HG02623 (cell line): ENCODE results near the gene ELMO1.

Experiments used
- ATAC-seq: cut with Tn5 transposase; IDR thresholded peaks from one replicate; pipeline ENCODE4 v1.9.1; 2021; ENCODE audit warnings: moderate library complexity; ENCODE audit not compliant: unreplicated experiment

Gene ELMO1

DNA sequence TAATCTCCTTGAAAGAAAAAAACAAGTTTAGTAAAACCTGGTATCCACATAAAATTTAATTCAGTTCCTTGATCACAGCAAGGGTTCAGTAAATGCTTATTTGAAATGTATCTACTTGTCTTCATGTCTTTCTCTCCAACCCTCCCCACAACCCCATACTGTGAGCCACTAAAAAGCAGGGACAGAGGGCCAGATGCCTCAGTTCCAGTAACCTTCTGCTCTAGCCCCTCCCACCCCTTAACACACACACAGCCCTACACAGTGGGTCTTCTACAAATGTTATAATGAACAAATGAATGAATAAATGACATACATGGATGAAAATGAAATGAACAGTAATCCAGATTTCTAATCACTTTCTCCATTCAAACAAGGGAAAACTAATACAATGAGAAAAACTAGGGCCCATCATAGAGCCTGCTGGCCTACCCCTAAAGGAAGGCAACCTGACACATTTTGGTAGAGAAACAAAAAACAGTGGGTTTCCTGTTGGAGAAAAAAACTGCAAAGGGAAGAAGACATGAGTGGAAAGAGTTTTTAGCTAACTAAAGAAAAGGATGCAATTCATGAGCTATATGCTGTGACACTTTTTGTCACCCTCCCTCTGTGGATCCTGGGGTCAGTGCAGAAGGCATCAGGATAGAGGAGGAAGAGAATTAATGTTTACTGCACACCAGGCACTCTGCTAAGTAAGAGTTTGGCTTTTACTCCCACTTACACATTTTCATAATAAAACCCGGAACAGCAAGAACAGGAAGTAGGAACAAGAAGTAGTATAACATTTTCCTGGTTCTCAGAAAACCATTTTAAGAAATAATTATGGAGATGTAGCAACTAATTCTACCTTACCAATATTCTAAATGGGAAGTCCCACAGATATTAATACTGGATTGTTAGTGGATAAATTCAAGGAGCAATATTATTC lies 38.1 kb downstream of the ELMO1 start:
- no peak for ATAC-seq

DNA sequence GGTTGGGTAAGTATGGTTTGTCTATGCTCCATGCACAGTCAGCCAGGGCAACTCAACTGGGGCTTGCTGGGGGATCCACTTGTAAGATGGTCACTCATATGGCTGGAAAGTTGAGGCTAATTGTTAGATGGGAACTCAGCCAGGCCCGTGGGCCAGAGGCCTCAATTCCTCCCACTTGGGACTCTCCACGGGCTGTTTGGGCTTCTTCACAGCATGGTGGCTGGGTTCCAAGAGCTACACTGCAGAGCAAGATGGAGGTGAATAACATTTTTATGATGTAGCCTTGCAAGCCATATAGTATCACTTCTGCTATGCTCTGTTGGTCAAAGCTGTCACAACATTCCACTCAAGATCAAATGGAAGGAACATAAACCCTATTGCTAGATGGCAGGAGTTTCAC lies 39.2 kb downstream of the ELMO1 start:
- ATAC-seq, result no peak

DNA sequence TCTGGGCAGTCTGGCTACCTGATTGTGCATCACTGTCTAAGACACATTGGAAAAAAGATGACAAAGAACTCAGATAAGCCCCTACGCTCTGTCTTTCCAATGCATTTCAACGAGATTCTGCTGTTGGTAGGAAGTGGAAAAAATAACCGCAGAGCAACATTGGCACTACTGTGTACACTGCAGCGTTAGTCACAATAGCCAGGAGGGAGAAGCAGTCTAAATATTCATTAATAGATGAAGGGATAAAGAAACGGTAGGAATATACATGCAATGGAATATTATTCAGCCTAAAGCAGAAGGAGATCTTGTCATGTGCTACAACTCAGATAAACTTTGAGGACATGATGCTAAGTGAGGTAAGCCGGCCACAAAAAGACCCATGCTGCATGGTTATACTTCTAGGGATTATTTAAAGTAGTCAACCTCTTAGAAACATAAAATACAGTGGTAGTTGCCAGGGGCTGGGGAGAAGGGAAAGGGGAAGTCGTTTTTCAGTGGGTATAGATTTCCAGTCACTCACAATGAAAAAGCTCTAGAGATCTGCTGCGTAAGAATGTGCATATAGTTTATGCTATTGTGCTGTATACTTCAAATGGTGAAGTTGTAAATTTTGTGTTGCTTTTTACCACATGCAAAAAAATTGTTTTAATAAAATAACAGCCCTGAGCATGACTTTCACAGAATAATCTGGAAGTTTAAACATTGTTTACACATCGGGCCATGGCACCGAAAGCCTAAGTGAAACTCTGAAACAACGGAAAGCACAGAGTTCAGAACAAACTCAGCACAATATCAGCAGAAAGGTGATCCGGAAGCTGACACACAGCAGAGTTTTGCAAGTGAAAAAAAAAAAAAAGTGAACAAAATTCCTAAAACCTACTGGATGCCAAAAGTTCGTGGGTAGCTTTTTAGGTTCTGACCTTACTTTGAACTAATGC lies 40.1 kb downstream of the ELMO1 start:
- no peak for ATAC-seq

DNA sequence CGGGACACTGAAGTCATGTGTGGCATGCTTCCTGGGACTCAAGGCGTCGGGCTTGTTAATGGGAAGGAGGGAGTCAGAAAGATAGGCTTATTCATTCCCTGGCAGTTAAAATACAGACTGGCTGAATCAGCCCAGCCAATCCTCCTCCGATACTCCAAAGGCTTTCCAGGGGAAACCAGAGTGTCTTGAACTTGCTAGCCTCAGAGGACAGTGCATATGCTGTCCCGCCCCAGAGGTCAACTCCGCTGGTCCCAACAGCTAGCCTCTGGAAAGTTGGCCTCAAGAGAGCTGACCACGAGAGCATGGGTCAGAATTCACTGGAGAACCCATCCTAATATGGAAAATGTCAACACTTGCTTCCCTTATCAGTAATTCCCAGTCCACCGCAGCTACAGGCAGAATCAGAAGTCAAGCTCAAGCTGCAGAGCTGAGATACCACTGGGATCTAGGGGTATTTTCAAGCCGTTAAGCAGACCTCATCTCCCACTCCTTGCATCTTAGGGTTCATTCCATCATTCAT lies 43.0 kb downstream of the ELMO1 start:
- no peak for ATAC-seq

DNA sequence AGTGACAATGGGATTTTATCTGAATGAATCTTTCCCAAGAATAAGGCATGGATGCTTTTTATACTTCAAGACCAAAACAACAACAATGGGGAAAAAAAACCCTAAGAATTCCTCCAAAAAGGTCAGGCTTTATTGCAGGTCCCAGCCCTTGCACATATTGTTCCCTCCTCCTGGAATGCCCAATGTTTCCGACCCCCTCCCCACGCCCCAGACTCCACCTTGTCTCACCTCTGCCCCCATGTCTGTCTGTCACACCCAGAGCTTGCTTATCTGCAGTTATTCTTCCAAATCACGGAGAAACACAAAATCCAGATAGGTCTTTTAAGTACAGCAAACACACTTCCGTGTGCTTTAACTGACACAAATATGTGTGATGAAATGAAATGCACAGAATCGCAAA lies 43.5 kb downstream of the ELMO1 start:
- ATAC-seq, result no peak

DNA sequence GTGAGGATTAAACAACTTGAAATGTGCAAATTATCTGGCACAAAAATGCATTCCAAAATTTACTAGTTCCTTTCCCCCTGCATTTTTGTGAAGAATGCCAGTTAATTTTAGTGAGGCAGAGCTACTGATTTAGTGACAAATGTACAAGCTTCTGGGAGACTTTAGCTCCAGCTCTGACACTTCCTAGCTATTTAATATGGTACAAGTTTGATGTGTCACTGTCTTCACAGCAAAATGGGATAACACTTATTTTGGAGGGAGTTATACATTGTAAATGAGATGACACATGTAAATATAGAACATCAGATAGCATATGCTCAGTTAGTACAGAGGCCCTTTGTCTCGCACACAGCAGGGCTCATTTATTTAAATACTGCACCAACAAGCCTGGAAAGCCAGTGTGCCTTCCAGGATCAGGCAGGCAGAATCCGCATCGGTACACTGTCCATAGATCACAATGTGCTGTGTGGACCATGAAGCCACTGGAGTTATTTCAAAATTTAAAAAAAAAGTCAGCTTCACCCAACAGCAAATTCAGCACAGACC lies 48.7 kb downstream of the ELMO1 start:
- ATAC-seq, result no peak

DNA sequence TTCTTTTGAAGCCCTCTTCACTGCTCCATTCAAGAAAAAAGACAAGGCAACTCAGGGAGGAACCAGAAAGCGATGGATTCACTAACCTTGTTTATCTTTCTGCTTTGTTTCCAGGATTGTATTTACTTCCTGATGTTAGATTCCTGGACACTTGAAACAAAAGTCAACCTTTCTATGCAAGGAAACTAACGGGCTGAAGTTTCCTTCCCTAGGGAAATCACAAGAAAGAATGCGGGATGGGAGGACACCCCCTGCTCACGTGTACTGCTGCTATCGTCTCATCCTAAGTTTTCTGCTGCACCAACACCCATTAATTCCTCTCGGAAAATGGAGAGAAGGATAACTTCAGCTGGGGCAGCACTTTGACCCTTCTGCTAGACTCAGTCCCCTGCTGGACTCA lies 50.3 kb downstream of the ELMO1 start:
- no peak for ATAC-seq

DNA sequence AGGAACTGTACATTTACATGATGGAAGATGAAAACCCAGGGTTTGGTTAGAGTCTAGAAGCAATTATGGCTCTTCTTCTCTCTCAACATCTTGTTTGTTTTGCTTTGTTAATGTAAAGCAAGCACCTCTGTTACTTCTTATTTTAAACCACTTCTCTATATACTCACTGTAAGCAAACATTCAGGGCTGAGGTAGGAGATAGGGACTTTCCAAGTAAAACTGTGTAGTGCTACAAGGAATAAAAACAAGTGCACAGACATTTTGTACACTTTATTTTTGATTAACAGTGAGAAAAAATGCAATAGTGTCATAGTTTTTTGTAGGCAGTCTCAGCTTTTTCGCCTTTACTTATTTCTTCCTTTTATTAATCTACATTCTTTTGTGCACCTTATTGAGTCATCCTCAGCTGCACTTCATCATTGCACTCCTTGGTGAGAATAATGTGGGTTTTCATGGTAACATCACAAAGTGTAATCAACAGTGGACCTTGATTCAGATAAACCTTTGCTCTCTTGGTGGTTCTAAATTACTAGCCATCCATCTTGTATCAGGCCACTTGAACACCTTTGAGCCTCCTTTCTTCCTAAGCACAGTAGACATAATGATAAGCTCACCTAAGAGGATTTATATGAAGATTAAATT lies 52.9 kb downstream of the ELMO1 start:
- no peak for ATAC-seq

DNA sequence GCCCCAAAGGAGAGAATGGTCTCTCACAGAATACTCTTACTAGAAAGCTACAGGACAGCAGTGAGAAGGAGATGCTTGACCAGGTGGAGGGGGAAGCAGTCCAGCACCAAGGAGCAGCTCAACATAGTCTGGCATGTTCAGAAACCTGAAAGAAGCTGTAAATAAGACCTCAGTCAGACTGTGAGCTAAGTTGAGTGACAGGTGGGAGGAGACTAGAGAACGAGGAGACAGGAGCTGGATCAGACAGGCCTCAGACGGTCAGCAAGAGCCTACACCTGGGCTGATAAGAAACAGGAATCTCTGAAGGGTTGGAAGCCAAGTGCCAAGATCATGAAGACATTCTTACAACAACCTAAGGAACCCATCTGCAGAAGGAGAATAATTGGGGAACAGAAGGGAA lies 54.5 kb downstream of the ELMO1 start:
- ATAC-seq, result peak; percentile 72

DNA sequence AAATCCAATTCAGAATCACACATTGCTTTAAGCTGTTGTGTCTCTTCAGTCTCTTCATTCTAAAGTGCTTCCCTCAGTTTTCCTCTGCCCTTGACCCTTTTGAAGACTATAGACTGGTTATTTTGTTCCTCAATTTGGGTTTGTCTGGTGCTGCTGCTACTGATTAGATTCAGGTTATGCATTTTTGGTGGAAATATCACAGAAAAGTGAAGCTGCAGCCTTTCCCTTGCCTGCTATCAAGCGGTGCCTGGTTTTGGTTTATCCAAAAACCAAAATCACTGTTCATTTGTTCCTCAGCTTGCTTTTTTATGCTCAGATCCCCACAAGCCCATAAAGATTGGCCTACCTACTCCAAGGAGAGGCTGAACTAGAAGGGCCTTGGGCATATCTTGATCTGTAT lies 55.2 kb downstream of the ELMO1 start:
- ATAC-seq, result no peak

DNA sequence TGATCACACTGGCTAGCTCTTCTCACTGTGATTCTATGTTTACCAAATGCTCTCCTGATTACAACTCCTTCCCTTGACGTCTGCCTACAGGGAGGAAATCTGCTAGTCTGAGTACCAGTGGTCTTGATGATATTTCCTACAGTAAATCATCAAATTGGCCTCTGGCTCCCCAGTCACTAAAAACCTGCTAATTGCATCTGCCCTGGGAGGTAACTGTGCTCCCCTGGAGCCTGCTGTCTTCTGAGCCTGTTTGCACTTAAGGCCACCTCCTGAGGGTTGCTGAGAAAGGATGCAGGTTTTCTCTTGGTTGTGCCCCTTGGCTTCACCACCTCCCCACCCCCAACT lies 56.0 kb downstream of the ELMO1 start:
- ATAC-seq, result no peak

DNA sequence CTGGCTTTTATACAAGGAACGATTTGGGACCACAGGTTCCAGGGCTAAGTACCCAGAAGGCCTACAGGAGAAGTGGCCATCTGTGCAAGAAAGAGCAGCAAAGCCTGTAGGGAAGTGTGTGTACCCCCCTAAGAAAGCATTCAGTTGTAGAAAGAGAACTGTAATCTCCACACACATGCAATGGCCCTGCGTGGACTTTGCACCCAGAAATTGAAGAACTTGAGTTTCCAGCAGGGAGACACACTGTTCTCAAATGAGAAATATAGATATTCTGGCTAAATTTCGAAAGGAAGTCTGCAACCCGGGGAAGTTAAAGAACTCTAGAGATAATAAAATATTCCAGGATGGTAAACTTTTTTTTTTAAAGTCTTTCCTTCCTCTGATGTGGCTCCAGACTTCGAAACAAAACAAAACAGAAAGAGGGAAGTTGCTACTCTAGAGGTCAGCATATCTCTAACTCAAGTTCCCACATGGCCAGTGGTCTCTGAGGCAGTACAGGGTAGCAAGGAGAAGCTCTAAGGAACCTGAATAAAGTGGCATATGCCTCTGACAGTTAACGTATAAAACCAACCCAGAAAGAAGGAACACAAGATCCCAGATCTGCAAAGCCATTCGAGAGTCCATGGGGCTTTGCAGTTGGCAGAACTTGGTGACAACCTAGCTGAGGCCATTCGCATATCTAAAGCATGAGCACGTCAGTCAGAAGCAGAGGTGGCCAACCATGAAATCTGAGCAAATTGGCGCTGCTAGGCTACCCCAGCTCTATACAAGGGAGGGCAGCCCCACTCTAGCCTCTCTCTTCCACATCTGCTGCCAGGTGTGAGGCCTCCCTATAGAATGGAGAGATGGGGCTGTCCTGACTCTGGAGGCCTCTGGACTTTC lies 56.6 kb downstream of the ELMO1 start:
- no peak for ATAC-seq

DNA sequence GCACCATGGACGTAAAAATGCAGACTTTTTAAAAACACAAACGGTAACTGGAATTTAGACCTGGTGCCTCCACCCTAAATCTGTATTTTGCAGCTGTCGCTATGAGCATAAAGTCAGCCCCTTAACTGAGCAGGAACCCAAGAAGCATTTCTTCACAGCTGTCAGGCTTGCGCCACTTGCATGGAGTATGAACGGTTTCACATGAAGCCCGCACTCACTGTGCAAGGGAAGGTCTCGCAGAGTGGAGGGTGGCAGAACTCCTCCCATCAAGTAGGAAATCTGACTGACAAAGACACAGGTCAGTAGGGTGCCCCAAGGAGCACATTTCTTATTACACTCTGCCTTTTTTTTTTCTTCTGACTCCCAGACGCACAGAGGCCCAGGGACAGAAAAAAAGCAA lies 58.5 kb downstream of the ELMO1 start:
- ATAC-seq, result no peak

DNA sequence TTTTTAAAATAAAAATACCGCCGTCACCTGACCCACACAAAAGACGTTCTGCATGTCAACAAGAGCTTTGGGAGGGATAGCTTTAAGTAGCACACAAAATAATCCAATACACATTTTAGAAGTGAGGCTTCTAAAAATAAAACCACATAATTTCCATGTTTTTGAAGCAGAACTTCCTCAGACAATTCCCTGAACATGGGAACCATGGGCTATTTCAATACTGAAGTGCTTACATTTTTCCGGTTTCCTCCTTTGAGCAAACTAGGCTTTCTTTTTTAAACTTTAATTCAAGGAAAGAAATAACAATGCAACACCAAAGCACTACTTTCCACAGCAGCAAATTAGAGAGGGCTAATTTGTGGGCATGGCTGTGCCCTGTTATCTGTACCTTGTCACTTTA lies 59.9 kb downstream of the ELMO1 start:
- no peak for ATAC-seq

DNA sequence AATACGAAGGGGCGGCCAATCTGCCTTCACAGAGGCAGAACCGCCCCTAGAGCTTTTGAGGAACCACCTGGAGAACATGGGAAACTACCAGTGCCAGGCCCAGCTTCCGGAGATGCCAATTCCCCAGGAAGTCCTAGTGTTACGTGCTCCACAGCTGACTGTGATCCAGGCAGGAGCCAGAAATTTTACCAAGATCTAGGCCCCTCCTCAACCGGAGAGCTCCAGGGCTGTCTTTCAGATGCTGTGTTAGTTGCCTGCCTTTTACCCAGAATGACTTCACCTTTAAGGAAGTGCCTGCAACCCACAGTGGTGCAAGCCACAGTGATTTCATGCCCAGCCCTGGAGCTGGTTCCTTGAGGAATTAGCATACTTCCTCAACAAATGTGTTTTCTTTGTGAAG lies 62.9 kb downstream of the ELMO1 start:
- ATAC-seq, result no peak

DNA sequence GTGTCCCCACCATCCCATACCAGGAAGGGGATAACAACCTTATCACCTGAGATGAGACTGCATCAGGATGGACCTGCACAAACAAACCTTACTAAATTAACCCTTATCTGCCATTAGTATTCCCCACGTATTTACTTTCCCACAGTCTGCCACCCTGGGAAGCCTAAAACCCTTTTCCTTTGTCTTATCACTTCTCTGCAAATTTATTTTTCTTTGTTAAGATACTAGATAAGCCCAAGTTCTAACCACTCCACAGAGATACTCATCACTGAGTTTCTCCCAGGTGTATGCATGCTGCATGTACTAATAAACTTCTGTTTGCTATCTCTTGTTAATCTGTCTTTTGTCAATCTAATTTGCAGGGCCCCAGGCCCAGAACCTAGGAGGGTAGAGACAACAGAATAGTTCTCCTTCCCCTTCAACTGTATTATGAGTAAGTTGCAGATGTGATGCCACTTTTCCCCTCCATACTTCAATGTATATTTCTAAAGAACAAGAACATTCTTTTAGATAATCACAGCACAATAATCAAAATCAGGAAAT lies 66.0 kb downstream of the ELMO1 start:
- no peak for ATAC-seq

DNA sequence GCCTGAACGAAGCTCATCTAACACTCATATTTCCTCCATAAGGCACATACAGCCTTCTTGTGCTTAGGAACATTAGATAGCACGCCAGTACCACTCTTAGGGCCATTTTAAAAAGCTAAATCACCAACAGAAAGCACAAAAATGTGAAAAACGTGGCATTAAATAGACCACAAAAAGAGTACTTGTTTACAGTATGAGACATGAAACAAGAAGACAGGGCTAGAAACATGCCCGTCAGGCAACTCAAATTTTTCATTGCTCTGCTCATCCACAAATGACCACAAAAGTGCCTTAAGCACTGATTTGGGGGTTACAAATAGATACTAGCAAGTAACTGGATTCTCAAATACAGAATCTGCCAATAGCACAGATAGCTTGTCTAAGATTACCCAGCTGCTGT lies 67.8 kb downstream of the ELMO1 start:
- ATAC-seq, result no peak

DNA sequence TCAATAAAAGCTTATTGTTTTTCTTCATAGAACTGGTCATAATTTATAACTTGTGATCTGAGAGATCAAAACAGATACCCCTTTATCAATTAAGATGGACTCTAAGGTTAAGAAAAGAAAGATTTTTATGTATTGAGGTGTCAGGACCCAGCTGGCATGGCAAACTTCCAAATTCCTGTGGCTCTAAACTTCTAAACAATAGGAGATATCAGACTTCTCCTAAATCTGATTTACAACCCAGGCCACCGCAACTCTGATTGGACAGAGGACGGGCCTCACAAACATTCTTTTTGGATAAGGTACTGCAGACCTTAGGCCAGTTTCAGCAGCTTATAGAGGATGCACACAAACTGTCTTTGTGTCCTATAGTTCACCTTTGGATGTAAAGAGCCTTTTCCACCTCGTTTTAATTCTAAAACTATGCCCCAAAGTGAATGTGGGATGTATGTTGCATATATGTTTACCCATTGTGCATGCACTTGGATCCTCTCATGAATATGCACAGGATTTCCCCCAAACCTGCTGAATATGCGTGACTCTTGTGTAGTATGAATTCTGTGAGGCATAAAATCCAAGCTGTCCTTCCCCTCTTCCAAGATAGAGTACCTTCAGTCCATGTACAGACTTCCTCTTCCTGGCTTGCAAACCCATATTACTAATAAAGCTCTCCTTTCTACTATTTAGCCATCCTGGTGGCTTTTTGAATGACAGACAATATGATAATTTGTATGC lies 69.0 kb downstream of the ELMO1 start:
- no peak for ATAC-seq

DNA sequence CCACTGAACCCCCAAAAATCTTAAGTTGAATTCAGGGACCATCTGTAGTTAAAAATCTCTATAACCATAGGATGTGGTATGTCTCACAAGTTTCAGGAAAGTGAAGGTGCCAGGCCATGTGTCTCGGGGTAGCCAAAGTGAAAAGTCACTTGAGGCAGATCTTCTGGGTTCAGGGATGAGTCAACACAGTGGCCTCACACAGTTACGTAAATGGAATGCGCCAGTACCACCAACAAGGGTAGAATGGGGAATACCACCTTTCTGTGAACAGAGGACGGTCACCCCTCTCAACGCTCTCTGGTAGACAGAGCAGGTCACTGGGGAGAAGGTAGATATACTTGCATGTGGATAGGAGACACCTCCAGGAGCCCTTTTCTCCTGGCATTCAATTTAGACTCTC lies 71.4 kb downstream of the ELMO1 start:
- ATAC-seq, result no peak
